ENCODE data around the gene FAU.

DNA sequence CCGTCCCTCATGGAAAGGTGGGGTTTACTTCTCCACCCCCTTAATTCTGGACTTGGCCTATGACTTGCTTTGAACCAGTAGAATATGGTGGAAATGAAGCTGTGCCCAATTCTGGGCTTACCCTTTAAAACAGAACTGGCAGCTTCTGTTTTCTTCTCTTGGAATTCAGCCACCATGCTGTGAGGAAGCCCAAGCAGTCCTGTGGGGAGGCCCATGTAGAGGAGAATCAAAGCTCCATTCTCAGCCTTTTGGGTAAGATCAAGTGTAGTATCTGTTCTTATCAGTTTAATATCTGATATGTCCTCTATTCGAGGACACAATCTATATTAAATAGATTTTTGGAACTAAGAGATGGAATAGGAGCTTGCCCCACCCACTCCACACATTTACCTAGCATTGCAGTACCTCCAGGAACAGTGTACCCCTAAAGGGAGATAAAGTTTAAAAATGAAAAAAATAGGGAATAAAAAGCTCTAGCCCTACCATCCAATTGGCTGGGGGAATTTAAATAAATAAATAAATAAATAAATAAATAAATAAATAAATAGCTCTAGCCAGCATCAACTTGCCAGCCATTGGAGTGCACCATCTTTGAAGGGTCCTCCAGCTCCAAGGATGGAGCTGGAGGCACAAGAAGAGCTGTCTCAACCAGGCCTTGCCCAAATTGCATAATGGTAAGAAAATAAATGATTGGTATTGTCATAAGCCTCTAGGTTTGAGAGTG lies 25.6 kb upstream of the FAU start:
- TF ChIP-seq JUND (IDR thresholded peaks at IDR 0.05) = no peak
- TF ChIP-seq, protein P1, sequence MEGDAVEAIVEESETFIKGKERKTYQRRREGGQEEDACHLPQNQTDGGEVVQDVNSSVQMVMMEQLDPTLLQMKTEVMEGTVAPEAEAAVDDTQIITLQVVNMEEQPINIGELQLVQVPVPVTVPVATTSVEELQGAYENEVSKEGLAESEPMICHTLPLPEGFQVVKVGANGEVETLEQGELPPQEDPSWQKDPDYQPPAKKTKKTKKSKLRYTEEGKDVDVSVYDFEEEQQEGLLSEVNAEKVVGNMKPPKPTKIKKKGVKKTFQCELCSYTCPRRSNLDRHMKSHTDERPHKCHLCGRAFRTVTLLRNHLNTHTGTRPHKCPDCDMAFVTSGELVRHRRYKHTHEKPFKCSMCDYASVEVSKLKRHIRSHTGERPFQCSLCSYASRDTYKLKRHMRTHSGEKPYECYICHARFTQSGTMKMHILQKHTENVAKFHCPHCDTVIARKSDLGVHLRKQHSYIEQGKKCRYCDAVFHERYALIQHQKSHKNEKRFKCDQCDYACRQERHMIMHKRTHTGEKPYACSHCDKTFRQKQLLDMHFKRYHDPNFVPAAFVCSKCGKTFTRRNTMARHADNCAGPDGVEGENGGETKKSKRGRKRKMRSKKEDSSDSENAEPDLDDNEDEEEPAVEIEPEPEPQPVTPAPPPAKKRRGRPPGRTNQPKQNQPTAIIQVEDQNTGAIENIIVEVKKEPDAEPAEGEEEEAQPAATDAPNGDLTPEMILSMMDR (IDR thresholded peaks at IDR 0.05) = no peak
- no peak for TF ChIP-seq ELF1 (IDR thresholded peaks at IDR 0.05)
- TF ChIP-seq, protein P2, sequence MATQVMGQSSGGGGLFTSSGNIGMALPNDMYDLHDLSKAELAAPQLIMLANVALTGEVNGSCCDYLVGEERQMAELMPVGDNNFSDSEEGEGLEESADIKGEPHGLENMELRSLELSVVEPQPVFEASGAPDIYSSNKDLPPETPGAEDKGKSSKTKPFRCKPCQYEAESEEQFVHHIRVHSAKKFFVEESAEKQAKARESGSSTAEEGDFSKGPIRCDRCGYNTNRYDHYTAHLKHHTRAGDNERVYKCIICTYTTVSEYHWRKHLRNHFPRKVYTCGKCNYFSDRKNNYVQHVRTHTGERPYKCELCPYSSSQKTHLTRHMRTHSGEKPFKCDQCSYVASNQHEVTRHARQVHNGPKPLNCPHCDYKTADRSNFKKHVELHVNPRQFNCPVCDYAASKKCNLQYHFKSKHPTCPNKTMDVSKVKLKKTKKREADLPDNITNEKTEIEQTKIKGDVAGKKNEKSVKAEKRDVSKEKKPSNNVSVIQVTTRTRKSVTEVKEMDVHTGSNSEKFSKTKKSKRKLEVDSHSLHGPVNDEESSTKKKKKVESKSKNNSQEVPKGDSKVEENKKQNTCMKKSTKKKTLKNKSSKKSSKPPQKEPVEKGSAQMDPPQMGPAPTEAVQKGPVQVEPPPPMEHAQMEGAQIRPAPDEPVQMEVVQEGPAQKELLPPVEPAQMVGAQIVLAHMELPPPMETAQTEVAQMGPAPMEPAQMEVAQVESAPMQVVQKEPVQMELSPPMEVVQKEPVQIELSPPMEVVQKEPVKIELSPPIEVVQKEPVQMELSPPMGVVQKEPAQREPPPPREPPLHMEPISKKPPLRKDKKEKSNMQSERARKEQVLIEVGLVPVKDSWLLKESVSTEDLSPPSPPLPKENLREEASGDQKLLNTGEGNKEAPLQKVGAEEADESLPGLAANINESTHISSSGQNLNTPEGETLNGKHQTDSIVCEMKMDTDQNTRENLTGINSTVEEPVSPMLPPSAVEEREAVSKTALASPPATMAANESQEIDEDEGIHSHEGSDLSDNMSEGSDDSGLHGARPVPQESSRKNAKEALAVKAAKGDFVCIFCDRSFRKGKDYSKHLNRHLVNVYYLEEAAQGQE (IDR thresholded peaks at IDR 0.05; ENCODE audit: low read depth, low read length) = no peak

All from SK-N-SH (cell line).